GM21825 (cell line): ENCODE measurements around the gene TRRAP.

ENCODE experiments used
- ATAC-seq: cut with Tn5 transposase; IDR thresholded peaks from one replicate; pipeline ENCODE4 v1.9.1; 2021; ENCODE audit warnings: mild to moderate bottlenecking, moderate library complexity; ENCODE audit not compliant: unreplicated experiment

Gene TRRAP

DNA sequence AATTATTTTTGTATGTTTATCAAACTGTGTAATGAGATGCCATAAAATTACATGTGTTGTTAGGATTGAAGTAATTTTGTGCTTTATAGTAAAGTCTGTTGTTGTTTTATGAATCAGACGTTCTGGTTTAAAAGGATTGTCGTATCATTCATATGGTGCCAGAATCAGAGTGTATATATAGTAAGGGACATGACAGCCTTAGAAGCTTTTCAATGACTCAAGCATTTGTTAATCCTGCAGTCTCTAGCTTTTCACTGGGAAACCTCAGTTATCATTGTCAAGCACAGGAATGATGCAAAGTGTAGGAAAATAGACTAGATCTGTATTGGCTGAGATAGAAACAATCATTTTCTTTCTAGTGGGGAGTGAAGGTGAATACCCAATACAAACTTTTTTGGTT, 57.5 kb downstream of the TRRAP start:
- no peak for ATAC-seq

DNA sequence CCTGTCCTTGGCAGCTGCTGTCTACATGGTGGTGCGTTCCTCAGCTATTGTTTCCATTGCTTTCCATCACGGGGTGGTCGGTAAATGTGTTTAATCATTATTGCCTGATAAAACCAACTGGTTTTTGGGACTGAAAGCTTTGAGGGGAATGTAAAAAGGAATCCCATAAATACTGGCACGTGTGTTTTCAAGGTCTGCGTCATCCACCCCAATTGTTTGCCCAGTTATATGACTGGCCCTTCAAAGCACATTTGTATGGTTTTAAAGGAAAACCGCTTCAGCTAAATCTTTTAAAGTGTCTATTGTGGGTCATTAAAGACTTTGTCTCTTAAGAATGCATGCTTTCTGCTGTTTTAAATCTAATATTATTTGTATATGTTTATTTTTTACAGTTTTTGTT, 65.0 kb downstream of the TRRAP start:
- ATAC-seq = no peak

DNA sequence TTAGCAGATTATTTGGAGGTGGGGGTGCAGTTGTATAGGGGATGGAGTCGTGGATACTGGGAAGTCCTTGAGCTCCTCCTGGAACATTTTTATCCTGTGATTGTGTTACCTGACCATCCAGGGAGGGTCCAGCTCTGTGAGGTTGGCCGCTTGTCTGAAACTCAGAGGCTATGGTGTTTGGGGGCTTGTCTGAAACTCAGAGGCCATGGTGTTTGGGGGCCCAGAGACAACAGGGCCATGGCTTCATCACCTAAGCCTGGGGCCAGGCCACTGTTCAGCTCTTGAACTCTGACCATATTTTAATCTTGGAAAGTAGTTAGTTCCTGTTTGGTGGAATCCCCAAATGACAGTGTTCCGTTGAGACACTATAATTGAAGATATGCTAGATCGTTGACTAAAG, 66.1 kb downstream of the TRRAP start:
- no peak for ATAC-seq

DNA sequence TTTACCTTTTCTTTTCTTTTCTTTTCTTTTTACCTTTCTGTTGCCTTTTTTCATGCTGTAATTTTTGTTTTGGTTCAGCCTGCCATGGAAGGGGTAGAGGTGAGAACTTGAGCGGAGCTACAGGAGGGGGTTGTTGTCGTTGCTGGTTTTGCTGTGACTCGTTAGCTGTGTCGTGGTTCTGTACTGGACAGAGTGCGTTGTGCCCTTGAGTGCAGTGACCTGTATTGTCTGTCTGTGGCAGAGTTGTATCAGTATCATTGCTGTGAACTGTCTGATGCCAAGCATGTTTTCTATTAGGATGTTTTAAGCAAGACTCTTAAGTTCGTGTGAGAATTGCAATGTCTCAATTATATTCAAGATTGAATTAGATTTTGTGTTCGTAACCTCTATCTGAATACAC, 67.5 kb downstream of the TRRAP start:
- ATAC-seq = no peak

DNA sequence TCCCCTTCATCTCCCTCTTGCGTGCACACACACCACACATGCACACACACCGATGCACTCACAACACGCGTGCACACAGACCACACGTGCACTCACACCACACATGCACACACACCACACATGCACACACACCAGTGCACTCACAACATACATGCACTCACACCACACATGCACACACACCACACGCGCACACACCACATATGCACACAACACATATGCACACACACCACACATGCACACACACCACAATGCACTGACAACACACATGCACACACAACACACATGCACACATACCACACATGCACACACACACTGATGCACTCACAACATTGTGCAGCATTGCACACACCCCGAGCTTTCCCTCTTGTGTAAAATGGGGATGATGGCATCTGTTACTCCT, 68.1 kb downstream of the TRRAP start:
- ATAC-seq = no peak

DNA sequence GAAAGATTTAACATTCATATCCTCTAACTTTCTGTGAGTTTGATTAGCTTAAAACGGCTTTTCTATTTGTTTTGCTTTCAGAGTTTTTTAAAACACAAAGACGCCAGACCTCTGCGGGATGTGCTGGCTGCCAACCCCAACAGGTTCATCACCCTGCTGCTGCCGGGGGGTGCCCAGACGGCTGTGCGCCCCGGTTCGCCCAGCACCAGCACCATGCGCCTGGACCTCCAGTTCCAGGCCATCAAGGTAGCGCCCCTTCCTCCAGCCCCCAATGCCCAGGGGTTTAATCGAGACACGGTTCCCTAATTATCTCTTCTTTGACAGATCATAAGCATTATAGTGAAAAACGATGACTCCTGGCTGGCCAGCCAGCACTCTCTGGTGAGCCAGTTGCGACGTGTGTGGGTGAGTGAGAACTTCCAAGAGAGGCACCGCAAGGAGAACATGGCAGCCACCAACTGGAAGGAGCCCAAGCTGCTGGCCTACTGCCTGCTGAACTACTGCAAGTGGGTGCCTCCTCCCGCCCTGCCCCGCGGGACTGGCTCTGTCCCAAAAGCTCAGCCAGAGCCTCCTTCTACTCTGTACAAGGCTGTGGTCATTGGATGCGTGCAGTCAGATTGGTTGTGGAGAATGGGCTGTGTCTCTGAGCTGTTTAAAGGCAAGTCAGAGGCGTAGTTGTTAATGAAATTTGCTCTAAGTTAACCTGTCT, 71.2 kb downstream of the TRRAP start:
- ATAC-seq = no peak

DNA sequence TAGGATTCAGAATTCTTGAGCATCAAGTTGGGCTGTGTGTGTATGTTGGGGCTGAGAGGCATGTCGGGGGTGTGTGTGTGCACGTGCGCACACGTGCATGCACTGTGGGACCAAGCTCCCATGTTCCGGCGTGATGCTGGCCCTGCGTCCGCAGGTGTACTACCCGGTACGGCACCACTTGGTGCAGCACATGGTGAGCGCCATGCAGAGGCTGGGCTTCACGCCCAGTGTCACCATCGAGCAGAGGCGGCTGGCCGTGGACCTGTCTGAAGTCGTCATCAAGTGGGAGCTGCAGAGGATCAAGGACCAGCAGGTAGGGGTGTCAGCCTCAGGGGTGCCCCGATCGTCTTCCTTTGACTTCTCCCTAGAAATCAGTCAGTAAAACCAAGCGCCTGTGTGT, 77.7 kb downstream of the TRRAP start:
- no peak for ATAC-seq

DNA sequence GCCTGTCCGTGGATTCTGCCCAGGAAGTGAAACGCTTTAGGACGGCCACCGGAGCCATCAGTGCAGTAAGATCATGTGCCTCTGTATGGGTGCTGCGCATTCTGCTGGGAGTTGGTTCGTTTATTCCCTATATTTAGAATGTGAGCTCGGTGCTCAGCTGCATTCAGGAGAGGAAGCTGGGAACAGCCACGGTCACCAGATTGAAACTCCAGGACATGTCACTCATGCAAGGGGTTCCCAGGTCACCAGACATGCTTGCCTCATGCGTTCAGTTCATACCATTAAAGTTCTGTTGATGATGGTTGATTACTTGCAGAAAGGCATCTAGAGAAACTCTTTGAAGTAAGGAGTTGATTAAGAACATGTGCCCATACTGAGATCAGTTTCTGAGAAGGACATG, 78.1 kb downstream of the TRRAP start:
- no peak for ATAC-seq

DNA sequence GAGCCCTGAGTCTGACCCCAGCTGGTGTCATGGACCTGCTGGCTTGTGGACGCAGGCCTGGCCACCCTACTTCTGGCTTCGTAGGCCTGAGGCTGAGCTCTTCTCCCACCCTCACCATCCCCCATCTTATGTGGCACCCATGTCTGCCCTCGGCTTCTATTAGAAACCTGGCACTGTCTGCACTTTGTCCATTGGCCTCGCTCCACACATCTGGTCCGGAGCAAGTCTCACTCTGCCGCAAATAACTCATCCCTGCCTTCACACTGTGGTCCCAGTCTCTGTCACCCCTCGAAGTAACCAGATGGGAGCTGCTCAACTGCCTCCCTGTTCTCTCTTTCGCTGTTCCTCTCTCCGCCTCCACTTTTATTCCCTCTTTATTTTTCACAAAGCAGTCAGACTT, 78.6 kb downstream of the TRRAP start:
- ATAC-seq = no peak

DNA sequence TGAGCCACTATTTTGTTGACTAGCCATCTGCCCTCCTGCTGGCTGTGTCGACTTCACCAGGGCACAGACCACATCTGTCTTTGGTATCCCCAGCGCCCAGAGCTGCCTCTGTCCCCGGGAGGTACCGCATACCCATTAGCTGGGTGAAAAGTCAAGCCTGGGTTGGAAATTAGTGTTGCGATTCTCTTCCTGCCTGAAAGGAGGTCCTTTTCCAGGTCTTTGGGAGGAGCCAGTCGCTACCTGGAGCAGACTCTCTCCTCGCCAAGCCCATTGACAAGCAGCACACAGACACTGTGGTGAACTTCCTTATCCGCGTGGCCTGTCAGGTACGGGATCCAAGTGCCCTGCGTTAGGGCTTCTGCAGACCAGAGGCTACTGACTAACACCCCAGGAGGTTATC, 79.4 kb downstream of the TRRAP start:
- no peak for ATAC-seq

DNA sequence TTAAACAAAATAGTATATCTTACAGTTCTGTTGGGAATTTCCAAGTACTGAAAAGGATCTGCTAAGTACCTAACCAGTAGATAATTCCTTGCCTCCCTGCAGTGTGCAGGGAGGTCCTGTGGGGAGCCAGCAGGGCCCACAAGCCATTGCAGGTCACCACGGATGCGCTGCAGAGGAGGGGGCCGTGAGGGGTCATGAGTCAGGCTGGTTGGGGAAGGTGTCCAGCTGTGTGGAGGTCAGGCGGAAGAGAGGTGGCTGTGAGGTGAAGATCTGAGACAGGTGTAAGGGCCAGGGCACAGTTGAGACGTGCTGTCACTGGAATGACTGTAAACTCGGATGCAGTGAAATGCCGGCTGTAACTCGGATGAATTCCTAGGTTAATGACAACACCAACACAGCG, 80.6 kb downstream of the TRRAP start:
- ATAC-seq = no peak

DNA sequence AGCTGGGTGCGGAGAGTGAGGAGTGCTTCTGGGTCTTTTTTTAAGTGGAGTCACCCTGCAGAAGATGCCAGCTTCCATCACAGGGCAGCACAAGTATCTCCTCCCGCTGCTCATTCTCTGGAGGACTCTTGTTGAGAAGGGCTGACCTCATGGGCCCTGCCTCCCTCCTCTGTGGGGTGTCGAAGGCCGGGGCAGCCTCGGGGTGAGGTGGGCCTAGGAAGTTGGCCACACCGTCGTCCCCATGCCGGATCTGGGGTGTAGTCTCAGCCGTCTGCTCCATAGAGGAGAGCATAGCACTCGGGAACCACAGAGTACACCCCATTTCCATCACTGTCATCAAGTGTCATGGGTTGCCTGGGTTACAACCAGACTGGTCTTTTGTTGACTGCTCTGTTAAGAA, 85.0 kb downstream of the TRRAP start:
- ATAC-seq = no peak

DNA sequence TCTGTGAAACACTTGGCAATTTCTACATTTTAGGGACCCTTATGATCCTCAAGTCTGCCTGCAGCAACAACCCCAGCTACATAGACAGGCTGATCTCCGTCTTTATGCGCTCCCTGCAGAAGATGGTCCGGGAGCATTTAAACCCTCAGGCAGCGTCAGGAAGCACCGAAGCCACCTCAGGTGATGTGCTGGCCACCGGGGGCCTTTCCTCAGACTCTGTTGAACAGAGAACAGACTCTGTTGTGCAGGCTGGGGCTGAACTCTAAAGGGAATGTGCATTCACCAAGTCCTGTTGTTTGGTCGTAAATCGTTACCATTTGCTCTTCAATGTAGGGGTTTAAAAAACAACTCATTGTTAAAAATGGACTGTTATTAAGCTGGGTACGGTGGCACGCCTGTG, 86.3 kb downstream of the TRRAP start:
- ATAC-seq = no peak

DNA sequence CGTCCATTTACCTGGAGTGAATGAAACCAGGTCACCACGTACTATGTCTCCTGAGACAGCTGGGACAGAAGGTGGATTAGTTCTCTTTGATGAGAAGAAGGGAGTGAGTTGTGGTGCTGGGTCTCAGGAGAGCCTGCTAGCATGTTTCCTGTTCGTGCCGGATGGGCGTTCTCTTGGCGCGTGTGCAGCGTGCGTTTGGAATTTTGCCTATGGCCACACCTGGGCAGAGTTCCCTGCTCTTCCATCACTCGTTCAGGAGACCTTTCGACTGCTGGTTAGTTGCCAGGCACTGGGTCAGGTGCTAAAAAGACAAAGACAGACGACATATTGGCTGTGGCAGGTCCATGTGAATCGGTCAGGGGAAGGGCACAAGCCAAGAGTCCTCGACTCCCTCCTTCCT, 90.3 kb downstream of the TRRAP start:
- ATAC-seq = no peak

DNA sequence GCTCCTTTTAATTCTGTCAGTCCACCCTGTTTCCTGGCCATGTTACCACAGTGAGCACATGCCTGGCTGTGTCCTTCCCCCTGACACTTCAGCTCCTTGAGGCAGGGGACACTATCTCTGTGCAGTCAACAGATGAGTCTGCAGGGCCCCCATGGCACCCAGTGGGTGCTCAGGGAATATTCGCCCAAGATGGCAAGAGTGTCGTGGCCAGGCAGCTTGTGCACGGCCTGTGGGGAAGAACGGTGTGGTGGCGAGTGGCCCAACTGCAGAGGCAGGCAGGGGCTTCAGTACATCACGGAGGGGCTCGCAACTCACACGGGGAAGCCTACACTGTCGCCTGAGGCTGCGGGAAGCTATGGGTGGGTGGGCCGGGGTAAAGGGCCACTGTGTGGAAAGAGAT, 91.1 kb downstream of the TRRAP start:
- no peak for ATAC-seq

DNA sequence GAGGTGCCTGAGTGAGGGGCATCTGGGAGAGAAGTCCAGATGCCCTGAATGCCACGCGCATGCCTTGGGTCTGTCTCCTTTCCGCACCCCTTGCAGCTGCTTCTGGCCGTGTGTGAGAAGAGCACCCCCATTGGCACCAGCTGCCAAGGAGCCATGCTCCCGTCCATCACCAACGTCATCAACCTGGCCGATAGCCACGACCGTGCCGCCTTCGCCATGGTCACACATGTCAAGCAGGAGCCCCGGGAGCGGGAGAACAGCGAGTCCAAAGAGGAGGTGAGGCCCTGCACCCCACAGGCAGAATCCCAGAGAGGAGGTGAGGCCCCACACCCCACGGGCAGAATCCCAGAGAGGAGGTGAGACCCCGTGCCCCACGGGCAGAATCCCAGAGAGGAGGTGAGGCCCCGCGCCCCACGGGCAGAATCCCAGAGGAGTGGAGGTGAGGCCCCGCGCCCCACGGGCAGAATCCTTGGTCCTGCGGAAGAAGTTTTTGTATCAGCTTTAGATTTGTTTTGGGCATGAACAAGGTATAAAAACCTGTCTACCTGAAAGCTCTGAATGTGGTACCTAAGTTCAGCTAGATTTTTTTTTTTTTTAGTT, 91.8 kb downstream of the TRRAP start:
- no peak for ATAC-seq

DNA sequence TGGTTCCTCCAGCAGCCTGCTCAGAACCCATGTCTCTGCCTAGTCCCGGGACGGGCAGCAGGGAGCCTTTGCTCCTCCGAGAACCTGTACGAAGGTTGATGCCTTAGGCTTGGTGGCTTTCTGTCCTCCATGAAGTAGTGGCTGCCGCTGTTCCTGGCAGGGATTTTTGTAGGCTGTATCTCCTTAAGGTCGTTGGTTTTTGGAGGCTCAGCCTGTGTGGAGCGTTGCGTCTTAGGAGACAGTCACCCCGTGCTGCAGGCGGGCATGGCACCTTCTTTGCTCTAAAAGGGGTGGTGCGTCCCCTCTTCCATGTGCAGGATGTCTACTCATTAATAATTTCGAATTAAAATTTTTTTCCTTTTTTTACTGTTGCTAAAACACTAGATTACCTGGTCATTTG, 92.5 kb downstream of the TRRAP start:
- no peak for ATAC-seq

DNA sequence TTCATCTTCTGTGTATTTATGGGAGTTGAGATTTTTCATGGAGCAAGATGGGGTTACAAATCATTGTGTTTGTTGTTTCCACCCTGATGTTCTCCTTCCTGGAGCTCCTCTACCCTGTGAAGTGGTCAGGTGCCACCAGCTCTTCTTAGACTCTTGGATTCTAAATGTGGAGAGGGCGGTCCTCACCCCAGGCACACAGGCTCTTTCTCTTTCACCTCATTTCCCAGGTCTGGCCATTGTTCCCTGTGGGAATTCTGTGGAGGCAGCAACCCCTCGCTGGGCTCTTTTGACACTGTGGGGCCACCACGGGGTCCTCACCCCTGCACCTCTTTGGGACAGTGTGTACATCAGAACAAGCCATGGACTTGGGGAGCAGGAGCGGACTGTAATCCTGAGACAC, 95.9 kb downstream of the TRRAP start:
- ATAC-seq = no peak

DNA sequence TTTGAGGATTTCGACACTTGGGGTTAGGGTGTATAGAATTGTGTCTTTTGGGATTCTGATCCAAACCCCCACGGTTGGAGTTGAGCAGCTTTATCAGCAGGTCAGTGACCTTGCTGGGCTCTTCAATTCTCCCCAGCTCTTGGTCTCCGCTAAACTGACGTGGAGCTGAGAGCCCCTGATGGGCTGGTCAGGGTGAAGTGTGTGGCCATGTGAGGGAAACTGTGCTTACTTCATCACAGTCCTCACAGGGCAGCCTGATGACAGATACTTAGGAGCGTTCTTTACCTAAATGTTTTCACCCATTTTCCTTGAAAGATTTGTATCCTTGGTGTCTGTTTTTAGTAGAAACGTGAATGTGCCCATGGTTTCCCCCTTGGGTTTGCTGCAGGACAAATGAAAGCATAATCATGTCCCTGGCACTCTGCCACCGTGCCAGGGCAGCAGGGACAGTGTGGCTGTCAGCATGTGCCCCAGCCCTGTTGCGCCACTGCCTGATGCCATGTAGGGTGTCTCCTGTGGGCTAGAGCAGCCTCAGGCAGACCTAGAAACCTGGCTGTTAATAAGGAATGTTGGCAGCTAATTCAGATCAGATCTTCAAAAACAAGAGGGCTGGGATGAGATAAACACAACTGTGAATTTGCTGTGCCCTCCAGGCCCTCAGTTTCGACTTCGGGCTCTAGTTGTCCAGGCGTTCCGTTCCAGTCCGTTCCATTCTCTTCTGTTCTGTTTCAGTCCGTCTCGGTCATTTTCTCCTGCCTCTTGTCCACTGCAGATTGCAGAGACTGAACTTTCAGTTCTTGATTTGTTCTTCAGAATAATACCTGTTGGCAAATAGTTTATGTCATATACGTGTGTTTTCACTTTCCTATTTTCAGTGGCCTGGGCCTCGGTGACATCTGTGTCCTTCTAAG, 96.8 kb downstream of the TRRAP start:
- no peak for ATAC-seq

DNA sequence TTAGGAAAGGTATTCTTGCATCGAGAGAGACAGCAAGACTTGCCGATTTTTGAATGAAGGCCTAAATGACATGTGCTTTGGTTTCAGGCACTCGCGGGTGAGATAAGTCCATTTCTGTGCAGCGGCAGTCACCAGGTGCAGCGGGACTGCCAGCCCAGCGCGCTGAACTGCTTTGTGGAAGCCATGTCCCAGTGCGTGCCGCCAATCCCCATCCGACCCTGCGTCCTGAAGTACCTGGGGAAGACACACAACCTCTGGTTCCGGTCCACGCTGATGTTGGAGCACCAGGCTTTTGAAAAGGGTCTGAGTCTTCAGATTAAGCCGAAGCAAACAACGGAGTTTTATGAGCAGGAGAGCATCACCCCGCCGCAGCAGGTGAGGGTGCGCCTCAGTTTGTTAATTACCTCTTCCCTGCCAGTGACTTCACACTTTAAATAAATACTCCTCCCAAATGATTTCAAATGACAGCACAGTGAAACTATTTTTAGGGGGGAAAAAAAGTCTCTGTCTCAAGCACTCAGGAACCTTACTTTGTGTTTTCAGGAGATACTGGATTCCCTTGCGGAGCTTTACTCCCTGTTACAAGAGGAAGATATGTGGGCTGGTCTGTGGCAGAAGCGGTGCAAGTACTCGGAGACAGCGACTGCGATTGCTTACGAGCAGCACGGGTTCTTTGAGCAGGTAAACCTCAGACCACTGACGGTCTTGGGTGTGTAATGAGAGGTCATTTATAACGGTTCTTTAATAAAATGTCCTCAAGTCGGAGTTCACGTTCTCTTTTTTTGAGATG, 98.3 kb downstream of the TRRAP start:
- ATAC-seq = no peak

DNA sequence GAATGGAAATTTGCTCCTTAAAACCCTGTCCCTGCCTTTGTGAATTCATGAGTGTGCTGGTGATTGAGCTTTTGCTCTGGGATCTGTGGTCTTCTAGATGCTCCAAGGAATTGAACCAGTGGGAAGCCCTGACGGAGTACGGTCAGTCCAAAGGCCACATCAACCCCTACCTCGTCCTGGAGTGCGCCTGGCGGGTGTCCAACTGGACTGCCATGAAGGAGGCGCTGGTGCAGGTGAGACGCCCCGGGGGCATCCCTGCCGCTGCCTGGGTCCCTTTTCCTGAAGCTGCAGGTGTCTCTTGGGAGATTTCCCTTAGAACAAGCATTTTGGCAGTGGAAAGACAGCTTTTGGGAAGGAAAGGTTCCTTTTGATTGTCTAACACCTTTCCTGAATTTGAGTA, 100.3 kb downstream of the TRRAP start:
- no peak for ATAC-seq
